ENCODE results near the gene GPR17.

GRCh38 chr2:127688405-127688804 lies 42.5 kb downstream of the GPR17 start:
- no peak for TF ChIP-seq CTCF (IDR thresholded peaks at IDR 0.05; ENCODE audit: insufficient read depth, low read length, poor library complexity, severe bottlenecking)
- no peak for TF ChIP-seq EZH2phosphoT487 (conservative IDR thresholded peaks at IDR 0.05; ENCODE audit: low read length)

All from SU-DHL-6 (cell line).